PFSK-1 (cell line): ENCODE results near the gene S100A6.

Source experiments
- POLR2AphosphoS5 ChIP-seq: IDR thresholded peaks from 2 replicates; pipeline ENCODE4 v1.6.1; 2012; ENCODE audit warnings: low read depth, mild to moderate bottlenecking, control low read depth, low read length, moderate library complexity
- SIN3A ChIP-seq: IDR thresholded peaks from 2 replicates; pipeline ENCODE4 v1.6.1; 2012; ENCODE audit warnings: mild to moderate bottlenecking, low read length, moderate library complexity, borderline replicate concordance; ENCODE audit not compliant: insufficient read depth

DNA sequence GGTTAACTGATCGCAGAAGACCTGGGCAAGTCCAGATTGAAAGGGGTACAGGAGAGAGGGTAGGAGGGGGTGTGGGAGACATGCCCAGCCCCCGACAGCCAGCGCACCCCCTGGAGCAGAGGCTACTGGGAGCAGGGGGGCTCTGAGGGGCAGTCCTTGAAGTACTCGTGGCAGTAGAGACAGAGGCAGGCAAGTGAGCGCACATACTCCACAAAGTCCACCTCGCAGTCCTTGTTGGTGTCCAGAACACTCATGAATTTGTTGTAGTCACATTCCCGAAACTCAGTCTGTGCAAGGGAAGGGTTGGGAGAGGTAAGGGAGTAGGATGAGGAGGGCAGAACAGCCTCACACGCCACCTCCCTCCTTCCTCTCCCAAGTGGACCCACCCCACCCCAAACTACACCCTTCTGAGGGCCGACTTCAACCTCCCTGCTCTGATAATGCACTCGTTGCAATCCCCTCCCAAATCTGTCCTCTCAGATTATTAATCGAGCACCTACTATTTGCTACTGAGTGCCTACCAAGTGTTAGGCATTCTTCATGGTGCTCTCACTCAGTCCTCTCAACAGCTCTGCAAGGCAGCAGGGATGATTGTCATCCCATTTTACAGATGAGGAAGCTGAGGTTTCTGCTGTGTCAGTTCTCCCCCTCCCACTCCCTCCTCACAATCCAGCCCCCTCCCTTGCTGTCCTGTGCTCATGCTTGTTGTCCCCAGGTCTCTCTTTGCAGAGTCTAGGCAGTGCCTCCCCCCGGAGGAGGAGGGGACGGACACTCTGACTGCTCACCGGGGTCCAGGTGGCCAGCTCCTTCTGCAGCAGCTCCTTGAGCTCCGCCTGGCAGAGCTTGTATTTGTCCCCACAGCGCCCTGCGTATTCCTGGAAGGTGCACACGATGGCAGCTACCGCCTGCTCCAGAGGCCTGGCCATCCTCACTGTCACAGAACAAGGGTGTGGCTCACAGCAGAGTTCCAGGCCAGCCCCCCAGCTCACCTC lies 12.1 kb upstream of the S100A6 start:
- TF ChIP-seq POLR2AphosphoS5 (no peak), SIN3A (no peak)
